OCI-LY7 (cell line): Measurements from ENCODE around the gene PDILT. TPM values are rescaled to one million over a fixed set of nuclear protein-coding genes. Genes with fewer than 3 reads are reported as not detected.

Source experiments
- total RNA-seq, 2 experiments: library from RNA; depleted of rRNA in 1 of 2; stranded (reverse); fragments of >200 nt in 1 of 2; shearing (Covaris generic) in 1 of 2; gene quantifications; 2 replicates each; pipeline ENCODE4 v1.2.3, GENCODE V29; 2014 to 2022

PDILT gene
- total RNA-seq, 2 experiments from 2014 or later, result not detected

Other genes with a start within 250 kb of the PDILT start
- gene GP2, start 77.2 kb downstream of the PDILT start, total RNA-seq (2014; rRNA removed; shearing (Covaris generic)), result not detected in 2 replicates
- gene GP2, start 77.2 kb downstream of the PDILT start, total RNA-seq (2022), result not detected in 2 replicates
- not detected in 2 replicates for gene UMOD, start 52.0 kb downstream of the PDILT start, total RNA-seq (2014; rRNA removed; shearing (Covaris generic))
- gene UMOD, start 52.0 kb downstream of the PDILT start, total RNA-seq (2022), result not detected in 2 replicates
- not detected in 2 replicates for gene ACSM5, start 4.8 kb upstream of the PDILT start, total RNA-seq (2014; rRNA removed; shearing (Covaris generic))
- gene ACSM5, start 4.8 kb upstream of the PDILT start, total RNA-seq (2022), result not detected in 2 replicates
- gene ACSM2A, start 46.8 kb upstream of the PDILT start, total RNA-seq (2014; rRNA removed; shearing (Covaris generic)), result not detected in 2 replicates
- not detected in 2 replicates for gene ACSM2A, start 46.8 kb upstream of the PDILT start, total RNA-seq (2022)
- not detected in 2 replicates for gene ACSM2B, start 171.6 kb upstream of the PDILT start, total RNA-seq (2014; rRNA removed; shearing (Covaris generic))
- gene ACSM2B, start 171.6 kb upstream of the PDILT start, total RNA-seq (2022), result not detected in 2 replicates